HCT116 (cell line): Measurements from ENCODE around the gene C1orf185. TPM values are rescaled to one million over a fixed set of nuclear protein-coding genes. Genes with fewer than 3 reads are reported as not detected.

Experiments used
- ATAC-seq: fragments of 200-7000 bp; cut with Tn5 transposase; 2 replicates; pipeline ENCODE4 v1.9.1; 2020; ENCODE audit warnings: mild to moderate bottlenecking, moderate library complexity
- BruUV-seq: library from RNA; stranded (reverse); fragments of 400-500 nt; replicated peaks from 2 replicates; lab custom pipeline; 2021; lab: Mats Ljungman, UMichigan
- CTCF ChIA-PET: fragments of 300-600 bp; sonication (Branson Sonifier 250); formaldehyde crosslinking; loops from one replicate; lab custom pipeline; 2021; ENCODE audit warnings: antibody characterized with exemption; lab: Charles Lee
- POLR2A ChIA-PET: fragments of 300-600, 350-600 bp; sonication (Branson Sonifier 250); formaldehyde crosslinking; loops from one replicate; lab custom pipeline; 2021; ENCODE audit warnings: antibody characterized with exemption; lab: Charles Lee
- RAD21 ChIA-PET, 2 experiments: fragments of 300-600 bp; sonication (Branson Sonifier 250); formaldehyde crosslinking; loops; one replicate each; lab custom pipeline; 2023; ENCODE audit warnings: low total read pairs in 2 of 2; ENCODE audit not compliant: uncharacterized antibody in 2 of 2, unreplicated experiment in 2 of 2, low non-redundant PET in 1 of 2; lab: Charles Lee
- DNase-seq: peaks from one replicate; pipeline ENCODE4 v3.0.0-alpha.2; 2010; ENCODE audit warnings: low read depth, low spot score
- H2AFZ ChIP-seq: fragments of 200-600 bp; shearing (Covaris generic), sonication (generic); 2 replicates; pipeline ENCODE4 v1.6.1; 2017; ENCODE audit warnings: low read depth, mixed run types, mixed read lengths, antibody characterized with exemption, low read length; ENCODE audit not compliant: poor library complexity, severe bottlenecking
- H3K27ac ChIP-seq: 2 replicates; pipeline ENCODE4 v1.5.1; 2012; ENCODE audit warnings: low read depth, low read length
- H3K27me3 ChIP-seq: fragments of 200-600 bp; sonication (generic); 2 replicates; pipeline ENCODE4 v1.6.1; 2016; ENCODE audit warnings: mixed run types, low read length, mixed read lengths; ENCODE audit not compliant: insufficient read depth
- H3K36me3 ChIP-seq, 2 experiments: fragments of 200-500 bp in 1 of 2; fragments of 200-600 bp in 1 of 2; sonication (Bioruptor generic) in 1 of 2; sonication (generic) in 1 of 2; 2 replicates each; pipeline versions ENCODE4 v1.5.1 to v1.6.1; 2014 to 2016; ENCODE audit warnings: low read length in 2 of 2, inconsistent platforms in 1 of 2, mixed read lengths in 1 of 2, mixed run types in 1 of 2; ENCODE audit not compliant: insufficient read depth in 2 of 2, control insufficient read depth in 1 of 2
- H3K4me1 ChIP-seq, 2 experiments: fragments of 200-600 bp in 1 of 2; sonication (generic) in 1 of 2; 2 replicates each; pipeline versions ENCODE4 v1.5.1 to v1.6.1; 2012 to 2017; ENCODE audit warnings: low read length in 2 of 2, inconsistent platforms in 1 of 2, mild to moderate bottlenecking in 1 of 2, mixed read lengths in 1 of 2, mixed run types in 1 of 2, moderate library complexity in 1 of 2; ENCODE audit not compliant: insufficient read depth in 2 of 2, control insufficient read depth in 1 of 2
- H3K4me2 ChIP-seq: fragments of 200-600 bp; sonication (generic); 2 replicates; pipeline ENCODE4 v1.6.1; 2017; ENCODE audit warnings: mixed run types, low read length, mixed read lengths
- H3K4me3 ChIP-seq, 2 experiments: fragments of 200-600 bp in 1 of 2; sonication (generic) in 1 of 2; replicated peaks in 1 of 2; 2 replicates each; pipeline ENCODE4 v1.5.1; 2011 to 2016; ENCODE audit warnings: low read length in 2 of 2, control low read depth in 1 of 2, low read depth in 1 of 2, mild to moderate bottlenecking in 1 of 2, mixed read lengths in 1 of 2, mixed run types in 1 of 2
- H3K79me2 ChIP-seq: fragments of 200-600 bp; sonication (generic); 2 replicates; pipeline ENCODE4 v1.6.1; 2017; ENCODE audit warnings: mild to moderate bottlenecking, mixed run types, low read length, moderate library complexity, mixed read lengths; ENCODE audit not compliant: insufficient read depth
- H3K9ac ChIP-seq: fragments of 200-600 bp; sonication (generic); 2 replicates; pipeline ENCODE4 v1.6.1; 2016; ENCODE audit warnings: low read length, mixed read lengths
- H3K9me2 ChIP-seq: fragments of 200-600 bp; sonication (generic), shearing (Covaris generic); 2 replicates; pipeline ENCODE4 v1.6.1; 2017; ENCODE audit warnings: mixed run types, mild to moderate bottlenecking, moderate library complexity; ENCODE audit not compliant: insufficient read depth
- H3K9me3 ChIP-seq, 2 experiments: fragments of 200-500 bp in 1 of 2; fragments of 200-600 bp in 1 of 2; sonication (Bioruptor generic) in 1 of 2; sonication (generic) in 1 of 2; 2 replicates each; pipeline ENCODE4 v1.6.1; 2014 to 2017; ENCODE audit warnings: low read length in 2 of 2, mixed read lengths in 2 of 2, inconsistent platforms in 1 of 2, low read depth in 1 of 2, mild to moderate bottlenecking in 1 of 2, mixed run types in 1 of 2, moderate library complexity in 1 of 2; ENCODE audit not compliant: control insufficient read depth in 1 of 2, insufficient read depth in 1 of 2
- H4K20me1 ChIP-seq: fragments of 200-600 bp; sonication (generic), shearing (Covaris generic); 2 replicates; pipeline ENCODE4 v1.6.1; 2017; ENCODE audit warnings: mixed run types, mild to moderate bottlenecking, moderate library complexity; ENCODE audit not compliant: insufficient read depth
- CBX3 ChIP-seq: IDR thresholded peaks from 2 replicates; pipeline ENCODE4 v1.6.1; 2012; ENCODE audit warnings: low read depth
- CEBPB ChIP-seq: IDR thresholded peaks from 2 replicates; pipeline ENCODE4 v1.6.1; 2012; ENCODE audit warnings: low read depth
- EGR1 ChIP-seq: IDR thresholded peaks from 2 replicates; pipeline ENCODE4 v1.6.1; 2012; ENCODE audit warnings: low read depth
- SIN3A ChIP-seq: IDR thresholded peaks from 2 replicates; pipeline ENCODE4 v1.6.1; 2012; ENCODE audit warnings: low read depth
- SP1 ChIP-seq: IDR thresholded peaks from 2 replicates; pipeline ENCODE4 v1.6.1; 2012; ENCODE audit warnings: low read depth
- TCF7L2 ChIP-seq: IDR thresholded peaks from 2 replicates; pipeline ENCODE4 v1.7.0; 2011; ENCODE audit warnings: borderline replicate concordance, inconsistent platforms; ENCODE audit not compliant: insufficient read depth, insufficient read length; ENCODE audit errors: extremely low read depth
- YY1 ChIP-seq: IDR thresholded peaks from 2 replicates; pipeline ENCODE4 v1.6.1; 2011; ENCODE audit warnings: low read length, low read depth, moderate library complexity, mild to moderate bottlenecking; ENCODE audit not compliant: insufficient replicate concordance; ENCODE audit errors: extremely low read depth
- ZFX ChIP-seq: fragments of 450-650 bp; IDR thresholded peaks from 2 replicates; pipeline ENCODE4 v1.6.1; 2017
- ZNF274 ChIP-seq: fragments of 200-500 bp; sonication (Bioruptor generic); IDR thresholded peaks from 2 replicates; pipeline ENCODE4 v1.6.1; 2014; ENCODE audit warnings: mild to moderate bottlenecking, low read depth, low read length, inconsistent platforms
- intact Hi-C: fragments of 100-400 bp; cut with micrococcal nuclease; formaldehyde crosslinking; loops from 2 replicates; pipeline ENCODE4 v1.10.0; 2022
- total RNA-seq: library from RNA; stranded (reverse); gene quantifications from one replicate; pipeline ENCODE4 v1.2.1, GENCODE V29; 2021; ENCODE audit not compliant: unreplicated experiment
- TF ChIP-seq, protein P1 (sequence below): IDR thresholded peaks from 2 replicates; pipeline ENCODE4 v1.6.1; 2012
- TF ChIP-seq, protein P2 (sequence below), 3 experiments: fragments of 200-600 bp in 1 of 3; sonication (generic) in 1 of 3; IDR thresholded peaks in 2 of 3; conservative IDR thresholded peaks in 1 of 3; 2 replicates each; pipeline ENCODE4 v1.5.1; 2012 to 2017; ENCODE audit warnings: low read depth in 2 of 3, low read length in 2 of 3, antibody characterized with exemption in 1 of 3, borderline replicate concordance in 1 of 3, control low read depth in 1 of 3, mild to moderate bottlenecking in 1 of 3, mixed read lengths in 1 of 3, mixed run types in 1 of 3, moderate library complexity in 1 of 3; ENCODE audit not compliant: insufficient read depth in 1 of 3

C1orf185 gene
- total RNA-seq, 1 experiment from 2014 or later: not detected

DNA sequence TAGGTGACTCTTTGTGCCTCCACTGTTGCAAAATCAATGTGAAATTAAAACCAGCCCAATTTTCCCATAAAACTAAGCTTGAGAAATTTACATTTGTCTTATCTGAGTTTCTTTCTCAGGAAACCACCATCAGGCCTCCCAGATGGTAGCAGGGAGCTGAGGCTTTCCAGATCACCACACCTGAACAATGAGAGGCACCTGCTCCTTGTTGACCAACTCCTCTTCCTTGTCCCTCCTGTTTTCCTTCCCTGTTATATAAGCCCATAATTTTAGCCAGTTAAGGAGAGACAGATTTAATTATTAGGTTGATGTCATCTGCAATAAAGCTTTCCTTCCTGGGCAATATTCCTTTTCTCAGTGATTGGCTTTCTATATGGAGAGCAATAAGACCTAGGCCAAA is 32.0 kb upstream of the C1orf185 start (continued):
- TF ChIP-seq TCF7L2 (no peak), CEBPB (no peak), ZFX (no peak), SIN3A (no peak), SP1 (no peak), CBX3 (no peak), ZNF274 (no peak), YY1 (no peak)
- TF ChIP-seq, protein P1, sequence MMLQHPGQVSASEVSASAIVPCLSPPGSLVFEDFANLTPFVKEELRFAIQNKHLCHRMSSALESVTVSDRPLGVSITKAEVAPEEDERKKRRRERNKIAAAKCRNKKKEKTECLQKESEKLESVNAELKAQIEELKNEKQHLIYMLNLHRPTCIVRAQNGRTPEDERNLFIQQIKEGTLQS: no peak

DNA sequence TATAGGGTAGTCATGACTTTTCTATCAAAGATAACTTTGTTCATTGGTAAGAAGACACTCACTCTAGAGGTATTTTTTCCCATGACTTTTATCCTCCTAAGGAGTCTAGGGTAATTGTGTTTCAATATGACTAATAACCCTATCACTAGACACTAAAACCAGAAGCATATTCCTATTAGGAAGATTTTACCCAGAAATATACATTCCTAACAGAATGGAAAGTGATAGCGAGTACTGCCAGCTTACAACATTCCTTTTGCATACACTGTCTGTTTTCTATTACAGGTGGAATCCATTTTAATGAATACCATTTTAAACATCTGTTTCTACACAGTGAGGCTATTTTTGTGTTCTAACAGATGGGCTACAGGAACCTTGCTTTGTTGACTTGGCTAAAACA is 31.4 kb upstream of the C1orf185 start:
- Histone ChIP-seq H3K27ac (no peak overlapping the region), H3K79me2 (no peaks in the 10 kb centered on the region), H3K4me2 (no peak overlapping the region), H3K9ac (no peak overlapping the region), H3K9me2 (no peaks in the 10 kb centered on the region), H3K27me3 (no peaks in the 10 kb centered on the region), H3K4me3 (no peak overlapping the region), H2AFZ (no peak overlapping the region), H4K20me1 (no peaks in the 10 kb centered on the region), H3K9me3 (no peaks in the 10 kb centered on the region), H3K36me3 (no peaks in the 10 kb centered on the region)
- no TSS peak for BruUV-seq
- no peak for DNase-seq
- ChIA-PET CTCF (interaction anchor here (1.2 kb wide), 1 partner anchor 17 kb away, joined by 3 read pairs; no protein-coding TSS in a partner anchor), RAD21 (interaction anchor here in 1 of 2 experiments (0.6 kb wide), 1 partner anchor 847 kb away, joined by 3 read pairs; no protein-coding TSS in a partner anchor), POLR2A (no interaction called here)
- ATAC-seq: no peak
- intact Hi-C loops: no loop called here
- TF ChIP-seq, protein P2, sequence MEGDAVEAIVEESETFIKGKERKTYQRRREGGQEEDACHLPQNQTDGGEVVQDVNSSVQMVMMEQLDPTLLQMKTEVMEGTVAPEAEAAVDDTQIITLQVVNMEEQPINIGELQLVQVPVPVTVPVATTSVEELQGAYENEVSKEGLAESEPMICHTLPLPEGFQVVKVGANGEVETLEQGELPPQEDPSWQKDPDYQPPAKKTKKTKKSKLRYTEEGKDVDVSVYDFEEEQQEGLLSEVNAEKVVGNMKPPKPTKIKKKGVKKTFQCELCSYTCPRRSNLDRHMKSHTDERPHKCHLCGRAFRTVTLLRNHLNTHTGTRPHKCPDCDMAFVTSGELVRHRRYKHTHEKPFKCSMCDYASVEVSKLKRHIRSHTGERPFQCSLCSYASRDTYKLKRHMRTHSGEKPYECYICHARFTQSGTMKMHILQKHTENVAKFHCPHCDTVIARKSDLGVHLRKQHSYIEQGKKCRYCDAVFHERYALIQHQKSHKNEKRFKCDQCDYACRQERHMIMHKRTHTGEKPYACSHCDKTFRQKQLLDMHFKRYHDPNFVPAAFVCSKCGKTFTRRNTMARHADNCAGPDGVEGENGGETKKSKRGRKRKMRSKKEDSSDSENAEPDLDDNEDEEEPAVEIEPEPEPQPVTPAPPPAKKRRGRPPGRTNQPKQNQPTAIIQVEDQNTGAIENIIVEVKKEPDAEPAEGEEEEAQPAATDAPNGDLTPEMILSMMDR (IDR thresholded peaks at IDR 0.05 in 2 of 3, conservative IDR thresholded peaks at IDR 0.05 in 1 of 3; ENCODE audit: borderline replicate concordance in 1 of 3, insufficient read depth in 1 of 3, low read depth in 2 of 3, low read length in 2 of 3): no peak
- no peak for TF ChIP-seq EGR1
- TF ChIP-seq, all 23 proteins: peak for 0
- H3K4me1 ChIP-seq: no peaks in the 10 kb centered on the region
